GM21737 (cell line): ENCODE data around the gene POF1B.
"Not testable (repeated sequence)": the region's sequence is repeated elsewhere in the genome, so short reads cannot be mapped to it uniquely, and the experiment has no call there.

Experiments used
- ATAC-seq: cut with Tn5 transposase; IDR thresholded peaks from one replicate; pipeline ENCODE4 v1.9.1; 2021; ENCODE audit warnings: mild to moderate bottlenecking, moderate library complexity; ENCODE audit not compliant: unreplicated experiment

POF1B gene, protein sequence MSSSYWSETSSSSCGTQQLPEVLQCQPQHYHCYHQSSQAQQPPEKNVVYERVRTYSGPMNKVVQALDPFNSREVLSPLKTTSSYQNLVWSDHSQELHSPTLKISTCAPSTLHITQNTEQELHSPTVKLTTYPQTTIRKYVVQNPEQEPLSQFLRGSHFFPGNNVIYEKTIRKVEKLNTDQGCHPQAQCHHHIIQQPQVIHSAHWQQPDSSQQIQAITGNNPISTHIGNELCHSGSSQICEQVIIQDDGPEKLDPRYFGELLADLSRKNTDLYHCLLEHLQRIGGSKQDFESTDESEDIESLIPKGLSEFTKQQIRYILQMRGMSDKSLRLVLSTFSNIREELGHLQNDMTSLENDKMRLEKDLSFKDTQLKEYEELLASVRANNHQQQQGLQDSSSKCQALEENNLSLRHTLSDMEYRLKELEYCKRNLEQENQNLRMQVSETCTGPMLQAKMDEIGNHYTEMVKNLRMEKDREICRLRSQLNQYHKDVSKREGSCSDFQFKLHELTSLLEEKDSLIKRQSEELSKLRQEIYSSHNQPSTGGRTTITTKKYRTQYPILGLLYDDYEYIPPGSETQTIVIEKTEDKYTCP

DNA sequence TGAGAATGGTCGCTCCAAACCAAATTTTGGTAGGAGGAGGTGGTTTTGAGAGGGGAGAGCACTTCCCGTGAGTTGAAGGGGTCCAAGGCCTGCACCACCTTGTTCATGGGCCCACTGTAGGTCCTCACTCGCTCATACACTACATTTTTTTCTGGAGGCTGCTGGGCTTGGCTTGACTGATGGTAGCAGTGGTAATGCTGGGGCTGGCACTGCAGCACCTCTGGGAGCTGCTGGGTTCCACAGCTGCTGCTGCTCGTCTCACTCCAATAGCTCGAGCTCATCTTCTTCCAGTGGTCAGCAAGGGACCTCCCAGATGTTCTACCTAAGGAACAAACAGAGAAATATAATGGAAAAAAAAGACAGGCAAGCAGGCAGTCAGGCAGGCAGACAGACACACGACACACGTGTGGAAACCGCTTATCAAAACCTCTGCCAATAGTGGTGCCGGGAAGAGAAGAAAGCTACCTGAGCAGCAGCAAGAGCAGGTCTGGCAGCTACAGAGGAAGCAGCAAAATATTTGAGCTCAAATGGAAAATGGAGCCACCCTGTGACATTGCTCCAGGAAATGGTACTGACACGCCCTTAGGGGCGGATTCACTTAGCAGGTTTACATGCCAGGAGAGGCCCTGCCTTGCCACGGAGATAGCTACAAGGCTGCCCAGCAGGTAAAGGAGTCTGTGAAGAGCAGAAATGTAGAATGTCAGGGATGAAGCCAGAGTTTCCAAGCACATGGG lies at the start of gene POF1B:
Gene POF1B, minus strand, starts transcription at position 492 of the 734 bp plus-strand sequence. Its CDS starts 211 bp downstream, at position 281.
- ATAC-seq, result no peak

DNA sequence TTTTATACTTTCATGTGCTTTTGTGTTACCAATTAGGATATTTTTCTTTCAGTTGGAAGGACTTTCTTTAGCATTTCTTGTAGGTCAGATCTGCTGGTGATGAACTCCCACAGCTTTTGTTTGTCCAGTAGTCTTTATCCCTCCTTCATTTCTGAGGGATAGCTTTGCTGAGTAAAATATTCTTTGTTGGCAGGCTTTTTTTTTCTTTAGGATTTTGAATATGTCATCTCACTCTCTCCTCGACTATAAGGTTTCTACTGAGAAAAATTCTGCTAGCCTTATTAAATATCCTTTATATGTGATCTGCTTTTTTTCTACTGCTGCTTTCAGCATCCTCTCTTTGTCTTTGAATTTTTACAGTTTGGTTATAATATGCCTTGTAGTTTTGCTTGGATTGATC lies 49.6 kb upstream of the POF1B start:
- ATAC-seq, result no peak

DNA sequence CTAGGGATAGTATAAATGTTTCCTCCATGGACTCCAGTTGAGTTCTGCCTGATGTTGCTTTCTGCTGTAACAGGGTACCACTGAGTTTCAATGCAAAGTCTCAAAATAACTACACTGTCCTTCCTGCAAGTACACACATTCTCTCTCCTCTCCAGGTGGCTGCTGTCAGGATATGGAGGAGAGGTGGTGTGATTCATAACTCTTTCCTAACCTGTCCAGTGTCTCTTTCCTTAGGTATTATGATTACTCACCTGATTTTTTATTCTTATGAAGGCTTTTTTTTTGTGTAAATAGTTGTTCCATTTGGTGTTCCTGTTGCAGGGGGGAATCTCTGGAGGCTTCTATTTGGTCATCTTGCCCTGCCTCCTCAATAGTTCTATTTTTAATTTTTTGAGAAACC lies 39.8 kb upstream of the POF1B start:
- no peak for ATAC-seq

DNA sequence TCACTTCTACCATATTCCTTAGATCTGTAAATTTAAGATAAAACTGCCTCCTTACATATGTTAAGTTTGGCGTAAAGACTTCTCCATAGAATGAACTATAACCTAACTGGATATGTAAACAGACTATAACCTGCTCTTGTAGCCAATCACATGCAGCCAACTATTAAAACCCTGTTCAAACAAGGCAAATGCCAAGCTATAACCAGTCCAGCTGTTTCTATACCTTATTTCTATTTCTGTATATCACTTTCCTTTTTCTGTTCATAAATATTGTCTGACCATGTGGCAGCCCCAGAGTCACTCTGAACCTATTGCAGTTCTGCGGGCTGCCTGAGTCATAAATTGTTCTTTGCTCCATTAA lies 12.4 kb upstream of the POF1B start:
- ATAC-seq, result no peak

DNA sequence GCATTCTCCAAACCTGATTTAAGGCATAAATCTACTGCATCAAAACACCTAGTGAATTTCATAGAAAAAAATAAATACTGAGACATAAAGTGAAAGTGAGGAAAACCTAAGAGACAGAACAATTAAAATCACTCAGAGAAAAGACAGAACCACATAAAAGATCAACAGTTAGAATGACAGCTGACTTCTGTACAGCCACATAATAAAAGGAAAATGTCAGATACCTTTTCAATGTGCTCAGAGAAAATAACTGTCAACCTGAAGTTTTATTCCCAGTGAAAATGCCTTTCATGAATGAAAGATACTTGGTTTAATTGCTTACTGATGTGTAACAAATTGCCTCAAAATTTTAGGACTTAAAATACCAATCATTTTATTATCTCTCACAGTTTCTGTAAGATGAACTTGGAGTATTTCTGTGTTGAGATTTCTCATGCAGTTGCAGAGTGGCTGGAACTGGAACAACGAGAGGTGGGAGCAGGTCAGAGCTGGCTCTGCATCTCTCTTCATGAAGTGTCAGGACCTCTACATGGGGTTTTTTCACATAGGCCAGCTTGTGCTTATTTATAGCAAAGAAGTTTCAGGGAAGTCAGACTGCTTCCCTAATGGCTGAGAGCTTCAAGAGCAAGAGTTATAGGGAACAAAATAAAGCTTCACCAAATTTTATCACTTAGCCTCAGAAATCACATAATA lies 11.9 kb upstream of the POF1B start:
- no peak for ATAC-seq

DNA sequence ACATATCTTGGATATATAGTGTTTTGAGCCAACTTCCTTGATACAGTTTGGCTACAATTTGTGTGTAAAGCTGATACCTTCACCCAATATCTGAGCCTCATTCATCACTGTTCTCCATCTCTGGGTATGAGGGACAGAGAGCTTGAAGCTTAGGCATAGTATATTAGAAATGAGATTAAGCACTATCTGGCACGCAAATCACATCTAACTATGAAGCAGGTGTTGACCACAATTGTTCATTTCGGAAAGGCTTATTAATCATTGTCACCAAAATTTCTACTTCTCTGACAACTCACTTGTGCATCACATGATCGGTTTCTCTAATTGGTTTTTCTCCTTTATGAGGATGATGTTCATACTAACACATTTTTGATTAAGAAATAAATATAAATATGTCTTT lies 2.1 kb upstream of the POF1B start:
- ATAC-seq, result no peak

DNA sequence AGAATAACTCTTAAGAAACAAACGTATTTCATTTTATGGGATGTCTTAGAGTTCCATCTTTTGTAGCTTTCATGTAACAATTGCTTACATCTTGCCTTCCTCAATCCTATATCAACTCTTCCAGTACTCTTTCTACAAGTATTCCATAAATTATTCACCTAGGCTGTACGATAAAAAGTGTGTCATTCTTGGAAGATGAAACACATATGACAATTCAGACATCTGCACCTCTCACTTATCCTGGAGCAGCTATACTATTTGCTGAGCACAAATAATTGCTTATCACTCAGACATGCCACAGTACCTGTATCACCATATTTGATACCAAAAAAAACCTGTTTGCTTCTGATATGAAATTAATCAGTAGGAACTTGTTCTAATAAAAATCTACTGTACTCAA lies 1.0 kb downstream of the POF1B start:
- ATAC-seq, result no peak

DNA sequence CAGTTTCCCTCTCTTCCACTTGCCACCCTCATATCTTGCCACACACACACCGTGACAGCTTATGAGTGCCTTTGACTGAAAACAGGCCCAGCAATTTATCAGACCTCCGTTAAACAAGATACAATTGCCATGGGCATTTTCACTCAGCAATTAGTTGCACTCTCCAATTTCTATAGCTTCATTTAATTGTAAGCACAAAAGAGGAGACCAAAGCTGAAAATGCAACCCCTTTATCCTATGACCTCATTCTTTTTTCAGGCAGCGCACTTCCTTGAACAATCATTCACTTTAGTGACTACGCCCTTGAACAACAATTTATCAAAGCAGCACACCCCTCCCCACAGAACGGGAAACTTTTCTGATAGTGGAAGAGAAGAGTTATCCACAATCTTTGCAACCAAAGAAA lies 4.1 kb downstream of the POF1B start:
- no peak for ATAC-seq

DNA sequence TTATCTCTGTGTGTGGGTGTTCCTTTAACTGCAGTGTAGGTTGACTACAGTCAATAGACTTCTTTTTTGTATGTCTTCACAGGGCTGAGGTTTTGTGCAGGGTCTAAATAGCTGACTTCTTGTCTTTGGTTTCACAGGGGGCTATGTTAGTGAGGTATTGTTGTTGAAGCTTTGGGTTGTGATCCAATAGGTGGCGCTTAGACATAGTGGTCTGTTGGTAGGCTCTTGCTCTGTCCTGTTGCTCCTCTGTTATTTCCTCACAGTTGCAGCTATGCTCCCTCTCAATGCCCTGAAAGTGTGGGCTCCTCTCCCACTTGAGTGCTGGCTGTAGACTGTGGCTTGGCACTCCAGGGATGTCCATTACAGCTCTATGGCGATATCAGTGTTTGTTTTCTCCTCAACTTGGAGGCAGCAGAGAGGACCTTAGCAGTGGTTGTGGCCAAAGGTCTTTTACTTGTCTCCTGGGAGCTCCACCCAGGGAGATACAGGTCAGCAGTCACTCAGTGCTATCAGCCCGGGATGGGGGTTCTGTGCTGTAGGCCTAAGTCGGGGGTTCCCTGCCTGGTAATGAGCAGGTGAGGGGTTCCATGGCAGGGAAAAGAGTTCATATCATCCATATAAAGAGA lies 14.0 kb downstream of the POF1B start:
- no peak for ATAC-seq

DNA sequence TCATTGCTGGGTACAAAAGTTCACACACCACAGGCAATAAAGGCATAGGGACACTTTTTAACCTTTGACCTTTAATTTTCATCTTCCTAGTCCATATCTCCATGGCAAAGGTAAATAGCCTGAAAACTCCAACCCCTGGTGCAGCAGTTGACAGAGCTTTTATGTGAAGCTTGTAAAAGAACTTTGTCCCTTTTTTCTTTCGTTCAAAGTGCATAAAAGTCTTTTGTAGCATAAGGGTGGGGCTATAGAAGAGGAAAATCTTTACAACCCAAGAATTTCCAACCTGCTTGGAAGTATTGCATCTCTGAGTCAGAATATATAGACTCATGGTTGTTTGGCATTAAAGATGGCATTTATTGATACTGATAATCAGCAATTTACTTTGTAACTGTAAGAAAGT lies 20.4 kb downstream of the POF1B start:
- ATAC-seq, result no peak

DNA sequence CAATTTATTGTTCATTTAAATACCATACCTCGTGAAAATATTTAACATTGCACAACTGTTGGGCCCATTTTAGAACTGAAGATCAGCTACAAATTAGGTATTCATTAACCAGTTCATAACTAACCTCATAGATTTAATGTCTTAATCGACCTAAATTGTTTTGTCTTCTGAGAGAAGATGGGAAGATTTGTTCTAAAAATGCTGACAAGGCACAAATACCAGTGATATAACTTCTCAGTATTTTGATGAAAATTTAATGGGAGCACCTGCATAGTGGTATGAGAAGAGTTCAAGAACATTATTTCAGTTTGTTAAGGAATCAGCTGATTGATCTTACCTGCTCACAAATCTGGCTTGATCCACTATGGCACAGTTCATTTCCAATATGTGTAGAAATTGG lies 33.9 kb downstream of the POF1B start:
- no peak for ATAC-seq

DNA sequence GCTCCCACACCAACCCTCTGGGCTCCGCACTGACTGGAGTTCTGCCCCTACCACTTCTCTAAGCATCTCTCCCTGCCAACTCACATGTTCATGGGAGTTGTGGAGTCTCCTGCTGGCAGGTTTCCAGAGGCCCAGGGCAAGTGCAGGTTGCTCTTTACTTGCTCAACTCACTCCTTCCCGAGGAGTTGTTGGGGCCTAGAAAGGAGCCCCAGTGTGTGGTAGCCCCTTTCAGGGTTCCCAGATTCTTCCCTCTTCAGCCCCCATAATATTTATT lies 52.5 kb downstream of the POF1B start:
- ATAC-seq, result no peak

DNA sequence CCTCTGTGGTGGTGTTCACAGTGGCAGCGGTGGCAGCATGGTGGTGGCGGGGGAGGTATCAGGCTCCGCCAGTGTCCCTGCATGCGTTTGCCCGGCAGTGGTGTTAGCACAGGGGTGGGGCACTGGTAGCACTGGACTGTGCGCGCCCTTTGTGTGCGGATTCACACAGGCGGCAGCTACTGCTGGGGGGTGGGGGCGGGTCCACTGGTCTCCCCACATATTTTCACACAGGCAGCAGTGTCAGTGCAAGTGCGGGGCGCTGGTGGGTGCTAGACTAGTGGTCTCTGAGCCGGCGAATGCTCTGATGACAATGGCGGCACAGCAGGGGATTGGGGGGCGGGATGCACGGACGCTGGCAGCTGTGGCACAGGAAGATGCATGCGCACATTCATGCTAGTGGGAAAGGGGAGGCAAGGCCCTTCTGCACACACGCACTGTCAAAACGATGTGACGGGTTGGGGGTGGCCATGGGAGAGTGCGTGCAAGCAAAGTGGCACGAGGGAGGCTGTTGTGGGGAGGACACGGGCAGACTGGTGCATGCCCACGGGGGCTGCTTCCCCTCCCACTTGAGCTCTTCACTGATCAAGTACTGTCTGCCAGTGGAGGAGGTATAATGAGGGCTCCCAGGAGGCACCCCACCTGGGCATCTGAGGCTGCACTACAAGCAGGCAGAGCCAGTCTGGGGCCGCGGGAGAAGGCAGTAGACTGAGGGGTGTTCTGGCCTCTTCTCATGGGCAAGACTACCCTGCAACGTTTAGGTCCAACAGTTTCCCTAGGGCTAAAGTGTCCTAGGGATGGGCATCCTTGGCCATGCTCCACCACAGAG lies 53.0 kb downstream of the POF1B start:
- no peak for ATAC-seq

DNA sequence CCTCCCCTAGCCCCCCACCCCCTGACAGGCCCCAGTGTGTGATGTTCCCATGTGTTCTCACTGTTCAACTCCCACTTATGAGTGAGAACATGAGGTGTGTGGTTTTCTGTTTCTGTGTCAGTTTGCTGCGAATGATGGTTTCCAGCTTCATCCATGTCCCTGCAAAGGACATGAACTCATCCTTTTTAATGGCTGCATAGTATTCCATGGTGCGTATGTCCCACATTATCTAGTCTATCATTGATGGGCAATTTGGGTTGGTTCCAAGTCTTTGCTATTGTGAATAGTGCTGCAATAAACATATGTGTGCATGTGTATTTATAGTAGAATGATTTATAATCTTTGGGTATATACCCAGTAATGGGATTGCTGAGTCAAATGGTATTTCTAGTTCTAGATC lies 68.1 kb downstream of the POF1B start:
- not testable (repeated sequence) for ATAC-seq

DNA sequence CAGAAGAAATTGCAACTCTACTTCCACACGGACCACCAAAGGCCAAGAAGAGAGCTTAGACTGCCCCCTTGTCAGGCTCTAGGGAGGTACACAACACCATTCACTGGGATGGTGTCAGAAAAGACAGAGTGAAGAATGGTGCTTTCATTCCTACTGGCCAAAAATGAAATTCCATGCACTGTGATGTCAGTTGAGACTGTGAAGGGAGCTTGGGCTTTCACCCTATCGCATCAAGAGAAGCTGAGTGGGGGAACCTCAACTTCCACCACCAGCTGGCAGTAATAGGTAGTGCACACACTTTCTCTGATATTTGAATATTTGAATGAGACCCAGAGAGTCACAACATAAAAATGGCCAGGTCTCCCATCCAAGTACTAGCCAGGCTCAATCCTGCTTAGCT lies 69.7 kb downstream of the POF1B start:
- no peak for ATAC-seq

DNA sequence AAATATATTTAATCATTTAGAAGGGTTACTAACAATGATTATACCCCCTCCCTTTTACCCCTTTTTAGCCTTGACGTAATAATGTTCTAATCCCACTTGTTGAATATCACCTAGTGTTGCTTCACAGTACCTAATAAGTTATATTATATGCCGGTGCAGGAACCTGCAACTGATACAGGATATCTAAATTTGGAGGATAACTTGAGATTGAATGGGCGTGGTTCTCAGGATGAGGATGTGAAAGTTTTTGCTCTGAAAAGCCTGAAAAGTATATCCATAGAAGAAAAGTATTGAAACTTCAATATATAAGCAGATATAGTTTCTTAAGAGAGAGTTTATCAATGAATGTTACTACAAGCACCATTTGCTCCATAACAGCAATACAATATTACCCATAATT lies 75.9 kb downstream of the POF1B start:
- ATAC-seq, result no peak

DNA sequence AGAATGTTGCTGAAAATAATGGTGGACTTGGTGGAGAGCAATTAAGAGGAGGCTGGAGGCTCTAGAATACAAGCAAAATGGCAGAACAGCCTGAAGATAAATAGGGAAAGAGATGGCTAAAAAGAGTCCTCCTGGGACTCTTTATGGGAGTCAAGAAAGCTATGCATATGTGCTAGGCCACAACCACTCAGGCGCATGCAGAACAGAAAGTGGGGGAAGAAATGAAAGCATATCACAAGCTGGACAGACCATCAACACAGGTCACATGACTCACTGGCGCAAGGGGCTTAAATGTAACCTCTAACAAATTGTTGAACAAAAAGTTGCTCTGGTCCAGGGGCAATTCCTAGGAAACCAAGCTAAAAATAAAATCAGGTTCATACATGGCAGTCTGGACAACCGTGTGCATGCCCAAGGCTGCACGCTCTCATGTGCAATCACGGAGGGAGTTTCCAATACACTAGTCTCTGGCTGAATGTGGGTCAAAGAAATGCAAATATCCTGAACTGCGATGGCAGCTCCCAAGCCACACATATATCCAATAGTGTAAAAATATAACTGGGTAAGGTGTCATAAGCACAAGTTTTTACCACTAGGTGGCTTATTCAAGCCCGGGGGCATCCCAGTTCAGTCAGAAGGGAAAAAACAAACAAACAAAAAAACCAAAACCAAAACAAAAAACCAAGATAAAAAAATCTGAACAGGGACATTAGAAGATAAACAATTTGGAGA lies 90.3 kb downstream of the POF1B start:
- ATAC-seq, result no peak

DNA sequence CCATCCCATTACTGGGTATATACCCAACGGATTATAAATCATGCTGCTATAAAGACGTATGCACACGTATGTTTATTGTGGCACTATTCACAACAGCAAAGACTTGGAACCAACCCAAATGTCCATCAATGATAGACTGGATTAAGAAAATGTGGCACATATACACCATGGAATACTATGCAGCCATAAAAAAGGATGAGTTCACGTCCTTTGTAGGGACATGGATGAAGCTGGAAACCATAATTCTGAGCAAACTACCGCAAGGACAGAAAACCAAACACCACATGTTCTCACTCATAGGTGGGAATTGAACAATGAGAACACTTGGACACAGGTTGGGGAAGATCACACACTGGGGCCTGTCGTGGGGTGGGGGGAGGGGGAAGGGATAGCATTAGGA lies 94.2 kb downstream of the POF1B start:
- not testable (repeated sequence) for ATAC-seq

DNA sequence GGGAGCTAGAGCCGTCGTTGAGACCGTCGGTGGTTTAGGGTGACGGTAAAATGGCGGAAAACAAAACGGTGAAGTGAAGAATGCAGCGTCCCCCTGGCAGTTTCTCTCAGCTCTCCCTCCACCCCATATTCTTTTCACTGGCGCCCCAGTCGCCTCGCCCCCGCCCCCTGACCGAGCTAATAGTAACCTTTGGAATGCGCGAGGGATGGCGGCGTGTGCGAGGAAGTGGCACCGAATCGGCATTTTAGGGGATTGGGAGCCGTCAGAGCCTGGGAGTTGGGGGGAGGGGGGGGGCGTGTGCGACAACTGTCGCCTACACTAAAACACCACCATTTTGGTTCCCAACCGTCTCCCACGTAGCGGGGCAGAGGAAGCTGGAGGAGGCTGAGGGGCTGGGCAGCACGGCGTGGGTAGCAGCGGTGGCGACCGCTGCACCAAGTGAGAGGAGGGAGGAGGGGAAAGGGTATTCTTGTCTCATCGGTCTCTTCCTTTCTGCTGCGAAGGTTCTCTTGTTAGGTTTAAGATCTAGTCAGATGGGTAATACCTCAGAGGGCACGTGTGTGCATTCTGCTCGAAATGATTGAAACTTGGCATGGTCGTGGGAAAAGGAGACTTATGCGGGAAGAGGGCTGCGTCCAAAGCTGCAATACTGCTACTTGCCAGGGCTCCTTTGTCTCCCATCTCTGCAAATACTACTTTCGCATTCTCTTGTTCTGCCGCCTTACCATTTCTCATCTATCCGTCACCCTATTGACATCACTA lies 134.8 kb downstream of the POF1B start:
- ATAC-seq, result no peak
